HG02610 (cell line): ENCODE results near the gene CENPS.
"Not testable (repeated sequence)": the region's sequence is repeated elsewhere in the genome, so short reads cannot be mapped to it uniquely, and the experiment has no call there.

ENCODE experiments used
- ATAC-seq: cut with Tn5 transposase; IDR thresholded peaks from one replicate; pipeline ENCODE4 v1.9.1; 2021; ENCODE audit warnings: mild to moderate bottlenecking, moderate library complexity; ENCODE audit not compliant: unreplicated experiment

Gene CENPS

DNA sequence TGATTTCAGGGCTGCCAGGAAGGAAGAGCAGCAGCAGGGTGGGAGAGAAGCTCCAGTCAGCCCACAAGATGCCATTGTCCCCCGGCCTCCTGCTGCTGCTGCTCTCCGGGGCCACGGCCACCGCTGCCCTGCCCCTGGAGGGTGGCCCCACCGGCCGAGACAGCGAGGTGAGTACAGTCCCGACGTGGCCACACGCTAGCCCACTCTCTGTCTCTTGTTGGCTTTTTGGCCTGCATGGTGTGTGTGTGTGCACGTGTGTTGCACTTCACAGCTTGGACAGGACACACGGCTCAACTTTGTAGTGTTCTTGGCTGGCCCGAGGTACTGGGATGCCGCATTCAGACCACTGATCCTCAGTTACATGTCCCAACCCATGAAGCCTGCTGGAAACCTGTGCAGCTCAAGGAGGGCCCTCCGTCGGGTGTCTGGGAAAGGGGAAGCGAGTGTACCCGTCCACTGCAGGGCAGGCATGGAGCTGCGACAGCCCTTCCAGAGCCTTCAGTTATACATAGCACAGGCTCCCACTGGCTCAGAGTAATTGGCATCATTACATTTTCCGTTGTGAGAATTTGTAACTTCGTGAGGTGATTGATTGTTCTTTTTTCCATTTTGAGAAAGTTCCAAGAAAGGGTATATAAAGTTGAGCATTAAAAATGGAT lies 20.1 kb downstream of the CENPS start:
- no peak for ATAC-seq

DNA sequence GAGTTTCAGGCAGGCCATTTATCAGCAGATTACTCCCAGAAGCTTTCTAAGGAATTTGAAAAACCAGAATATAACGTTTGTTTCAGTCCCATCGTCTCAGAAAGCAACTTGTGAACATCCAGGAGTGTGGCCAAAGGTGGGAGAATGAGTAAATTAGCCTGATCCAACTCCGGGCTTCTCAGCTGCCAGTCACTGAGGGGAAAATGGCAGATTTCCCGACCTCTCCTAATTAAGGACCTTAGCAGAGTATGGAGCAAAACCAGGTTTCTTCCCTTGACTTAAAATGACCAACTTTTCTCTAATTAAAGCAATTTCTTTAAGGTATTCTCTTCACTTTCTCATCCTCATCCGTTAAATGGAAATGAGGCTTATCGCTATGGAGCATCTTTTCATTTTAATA lies 20.6 kb downstream of the CENPS start:
- ATAC-seq: no peak

- no peak for ATAC-seq
Measured at GRCh38 chr1:10451287-10451686, 21.1 kb downstream of the CENPS start.

GRCh38 chr1:10456048-10456447 lies 25.8 kb downstream of the CENPS start:
- no peak for ATAC-seq

DNA sequence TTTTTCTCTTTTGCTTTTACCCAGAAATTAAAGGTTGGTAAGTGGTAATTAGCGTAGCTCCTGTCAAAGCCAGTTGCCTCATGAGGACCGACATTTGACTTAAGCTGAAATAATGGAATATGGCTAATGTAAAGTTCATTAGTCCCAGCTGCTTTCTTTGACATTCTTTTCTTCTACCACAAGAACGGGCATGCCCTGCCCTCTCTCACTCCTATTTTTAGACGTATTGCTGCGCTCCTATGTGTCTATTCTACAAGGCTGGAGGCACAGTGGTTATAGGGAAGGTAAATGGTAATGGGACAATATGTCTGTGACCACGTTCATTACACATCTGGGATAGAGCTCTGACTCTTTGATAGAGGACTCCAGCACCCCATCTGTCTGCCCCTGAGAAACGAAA lies 26.4 kb downstream of the CENPS start:
- no peak for ATAC-seq

- ATAC-seq: not testable (repeated sequence)
Measured at GRCh38 chr1:10457462-10457861, 27.2 kb downstream of the CENPS start.

GRCh38 chr1:10457875-10458274 lies 27.6 kb downstream of the CENPS start:
- ATAC-seq: no peak

DNA sequence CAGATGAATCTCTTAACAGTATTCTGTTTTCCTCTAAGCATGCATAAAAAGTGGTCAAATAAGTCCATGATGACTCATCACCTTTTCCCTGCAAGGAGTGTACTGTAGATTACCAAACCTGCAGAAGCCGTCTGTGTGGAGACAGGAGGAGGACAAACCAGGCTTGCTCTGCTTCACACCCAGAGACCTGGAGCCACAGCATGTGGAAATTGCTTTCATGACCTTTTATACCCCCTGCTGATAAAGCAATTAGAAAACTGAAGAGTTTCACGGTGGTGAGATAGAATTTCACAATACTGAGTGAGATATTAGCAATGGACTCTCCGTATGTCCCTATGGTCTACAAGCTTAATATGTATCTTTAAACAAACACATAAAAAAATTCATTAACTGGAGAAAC lies 29.0 kb downstream of the CENPS start:
- no peak for ATAC-seq

DNA sequence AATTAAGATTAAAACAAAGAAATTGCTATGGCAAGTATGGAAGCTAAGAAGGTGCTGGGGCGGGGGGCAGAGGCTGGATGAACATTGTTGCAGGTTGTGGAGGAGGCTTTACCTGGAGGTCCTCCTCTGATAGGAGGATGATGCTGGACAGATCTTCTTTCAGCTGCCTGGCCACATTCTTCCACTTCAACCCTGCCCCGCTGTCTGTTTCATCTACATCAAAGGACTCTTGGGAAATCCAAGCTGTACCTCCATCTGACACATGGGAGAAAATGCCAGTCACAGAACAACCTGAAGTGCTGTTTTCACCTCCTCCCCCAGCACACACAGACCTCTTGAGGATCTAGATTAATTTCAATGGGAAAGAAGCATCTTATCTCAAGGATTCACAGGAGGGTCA lies 36.8 kb downstream of the CENPS start:
- no peak for ATAC-seq

- no peak for ATAC-seq
Measured at GRCh38 chr1:10470043-10470442, 39.8 kb downstream of the CENPS start.

DNA sequence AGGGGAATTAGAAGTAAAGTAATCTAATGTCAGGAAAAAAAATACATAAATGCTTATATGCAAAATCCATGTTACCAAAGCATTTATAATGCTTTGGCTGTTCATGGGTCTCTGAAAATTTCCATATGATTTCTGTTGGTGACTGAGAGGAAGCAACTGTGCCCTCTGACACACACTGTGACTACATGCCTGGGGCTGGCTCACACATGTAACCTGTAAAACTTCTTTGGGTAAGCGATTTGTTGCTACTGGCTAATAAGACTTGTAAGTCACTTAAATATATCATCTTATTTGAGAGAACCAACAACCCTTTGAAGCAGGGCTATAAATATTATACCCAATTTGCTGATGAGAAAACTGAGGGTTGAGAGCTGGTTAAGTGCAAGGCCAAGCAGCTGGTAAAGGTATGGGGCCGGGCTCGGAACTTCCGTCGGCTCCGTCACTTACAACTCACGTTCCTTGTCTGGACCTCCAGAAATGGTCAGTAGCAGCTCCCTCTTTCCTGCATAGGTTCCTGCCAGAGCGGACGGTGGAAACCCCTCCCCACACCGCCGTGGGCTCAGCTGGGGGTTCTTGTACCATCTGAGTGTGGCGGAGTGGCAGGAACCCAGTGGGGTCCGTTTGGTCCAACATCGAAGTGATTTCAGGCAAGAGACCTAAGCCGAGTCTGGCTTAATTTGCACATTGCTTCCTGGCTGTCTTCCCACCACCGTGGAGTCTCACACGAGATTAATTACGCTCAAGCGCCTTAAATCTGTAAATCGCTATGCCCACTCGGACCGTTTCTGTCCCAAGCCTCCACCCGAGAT lies 41.4 kb downstream of the CENPS start:
- no peak for ATAC-seq

GRCh38 chr1:10472220-10473144 lies 42.2 kb downstream of the CENPS start, which contains the start of gene DFFA:
TSS of gene DFFA (minus strand) at chr1:10472529. CDS start at chr1:10472458, 71 bp downstream.
- peak; percentile 80 for ATAC-seq

GRCh38 chr1:10473145-10473765 lies 43.0 kb downstream of the CENPS start:
- no peak for ATAC-seq

- not testable (repeated sequence) for ATAC-seq
Measured at GRCh38 chr1:10474309-10474612, 44.0 kb downstream of the CENPS start.

DNA sequence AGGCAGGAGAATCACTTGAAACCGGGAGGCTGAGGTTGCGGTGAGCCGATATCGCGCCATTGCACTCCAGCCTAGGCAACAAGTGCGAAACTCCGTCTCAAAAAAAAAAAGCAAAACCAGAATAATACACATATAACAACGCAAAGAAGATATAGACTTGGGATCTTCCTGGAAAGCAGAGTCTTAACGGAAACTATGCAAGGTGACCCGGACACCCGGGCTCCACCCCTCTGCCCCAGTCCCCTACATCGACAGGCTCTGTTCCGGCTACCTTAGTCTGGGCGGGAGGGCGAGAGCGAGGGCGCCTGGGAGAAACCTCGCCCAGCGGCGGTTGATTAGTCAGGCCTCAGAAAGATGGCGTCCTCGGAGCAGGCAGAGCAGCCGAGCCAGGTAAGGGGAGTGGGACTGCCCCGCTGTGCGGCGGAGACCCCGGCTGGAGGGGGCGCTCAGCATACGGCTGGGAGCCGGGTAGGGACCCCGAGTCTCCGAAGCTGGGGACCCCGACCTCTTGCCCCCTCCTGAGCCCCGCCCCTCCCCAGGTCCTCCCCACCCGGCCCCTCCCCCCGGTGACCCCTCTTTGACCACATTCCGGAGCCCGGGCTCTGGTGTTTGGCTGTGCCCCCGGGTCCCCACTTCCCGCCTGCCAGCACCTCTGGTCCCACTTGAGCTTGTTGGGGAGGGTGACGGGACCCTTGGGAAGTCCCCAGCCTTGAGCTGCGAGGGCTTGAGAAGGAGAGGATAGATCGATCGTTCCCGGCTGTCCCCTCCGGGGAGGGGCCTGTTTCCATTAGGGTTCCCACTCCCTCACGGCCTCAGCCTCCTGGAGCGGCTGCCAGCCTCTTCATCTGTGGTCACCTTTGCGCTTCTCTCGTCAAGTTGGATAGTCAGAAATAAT lies 44.6 kb downstream of the CENPS start, which contains the start of gene PEX14:
Gene PEX14, plus strand, starts transcription at position 338 of the 895 bp plus-strand sequence. Its CDS starts 17 bp downstream, at position 355.
- ATAC-seq: peak; percentile 74

- no peak for ATAC-seq
Measured at GRCh38 chr1:10475510-10475909, 45.3 kb downstream of the CENPS start.

DNA sequence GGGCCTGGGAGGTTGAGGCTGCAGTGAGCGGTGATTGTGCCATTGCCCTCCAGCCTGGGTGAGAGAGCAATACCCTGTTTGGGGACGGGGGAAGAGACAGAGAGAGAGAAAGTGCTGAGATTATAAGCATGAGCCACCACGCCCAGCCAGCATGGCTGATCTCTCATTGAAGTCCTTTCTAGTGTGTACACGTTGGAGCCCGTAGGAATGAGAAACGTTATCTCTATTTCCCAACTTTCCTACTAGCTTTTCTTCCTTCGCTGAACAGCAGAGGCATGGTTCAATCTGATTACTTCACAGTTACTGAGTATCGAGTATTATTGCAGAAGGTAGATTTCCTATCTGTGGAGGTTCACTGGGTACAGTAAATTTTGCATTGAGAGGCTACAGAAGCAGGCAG lies 49.1 kb downstream of the CENPS start:
- ATAC-seq: no peak

- ATAC-seq: no peak
Measured at GRCh38 chr1:10480614-10481013, 50.4 kb downstream of the CENPS start.

GRCh38 chr1:10484521-10484920 lies 54.3 kb downstream of the CENPS start:
- ATAC-seq: no peak
